GM12864 (cell line): Measurements from ENCODE around the gene CSTA.

Experiments used
- DNase-seq: peaks from one replicate; pipeline ENCODE4 v3.0.0-alpha.2; 2011; ENCODE audit warnings: low read depth
- H3K4me3 ChIP-seq: 2 replicates; pipeline ENCODE4 v1.5.1; 2011; ENCODE audit warnings: mild to moderate bottlenecking, low read depth, low read length, control low read depth
- CTCF ChIP-seq: IDR thresholded peaks from 2 replicates; pipeline ENCODE4 v1.5.1; 2011; ENCODE audit warnings: low read depth, mild to moderate bottlenecking, moderate library complexity, low read length, control low read depth, inconsistent platforms; ENCODE audit errors: missing control alignments

Gene CSTA

DNA sequence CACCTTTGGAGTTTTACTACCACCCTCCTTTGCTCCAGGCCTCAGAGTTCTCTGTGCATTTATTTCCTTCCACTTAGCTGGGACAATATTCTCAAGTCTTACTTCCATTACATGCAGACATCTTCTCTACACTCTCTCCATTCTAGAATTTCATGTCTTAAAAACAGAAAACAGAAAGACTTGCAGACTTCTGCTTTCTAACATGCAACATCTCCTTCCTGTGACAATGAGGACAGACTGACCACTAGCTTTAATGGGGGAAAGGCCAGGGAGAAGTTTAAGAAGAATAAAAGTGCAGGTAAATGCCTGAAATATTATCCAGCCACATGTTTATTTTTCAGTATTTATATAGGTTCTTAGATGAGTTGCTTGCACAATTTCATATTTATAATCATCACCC is 17.1 kb upstream of the CSTA start:
- no peak for DNase-seq
- no peak for TF ChIP-seq CTCF
- no peak overlapping the region for H3K4me3 ChIP-seq

DNA sequence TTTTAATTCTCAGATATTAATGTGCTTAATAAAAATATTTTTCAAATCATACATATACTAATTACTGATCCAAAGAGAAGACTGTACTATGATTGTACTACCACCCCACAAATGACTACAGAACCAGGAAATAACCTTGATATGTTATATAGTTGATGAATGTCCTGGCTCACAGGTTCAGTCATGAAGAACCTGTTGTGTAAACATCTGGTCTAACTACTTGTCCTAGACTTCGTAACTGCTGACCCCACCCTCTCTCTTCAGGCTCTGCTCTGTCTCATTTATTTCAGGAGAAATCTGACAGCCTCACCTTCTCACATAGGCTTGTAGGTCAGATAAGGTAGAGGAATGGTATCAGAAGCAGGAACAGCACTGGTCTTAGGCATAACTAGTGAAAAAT is 14.7 kb upstream of the CSTA start:
- no peak for DNase-seq
- no peak for TF ChIP-seq CTCF
- H3K4me3 ChIP-seq = no peak overlapping the region

DNA sequence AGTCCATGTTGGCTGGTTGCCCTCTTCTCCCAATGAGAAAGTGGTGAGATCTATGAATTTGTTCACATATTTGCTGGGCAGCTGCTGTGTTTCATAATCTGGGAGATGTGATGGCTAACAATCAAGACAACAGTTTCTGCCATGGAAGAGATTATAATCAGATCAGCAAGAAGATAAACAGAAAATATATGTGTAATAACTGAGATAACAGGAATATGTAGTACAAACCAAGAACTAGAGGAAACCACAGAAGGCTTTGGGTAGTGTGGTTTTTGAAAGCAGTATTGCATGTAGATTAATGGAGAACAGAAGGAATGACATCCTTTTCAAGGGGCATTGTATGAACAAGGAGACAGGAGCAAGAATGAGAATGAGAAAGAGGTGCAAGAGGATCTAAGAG is 12.2 kb upstream of the CSTA start:
- no peak for DNase-seq
- no peak for TF ChIP-seq CTCF
- no peak overlapping the region for H3K4me3 ChIP-seq

DNA sequence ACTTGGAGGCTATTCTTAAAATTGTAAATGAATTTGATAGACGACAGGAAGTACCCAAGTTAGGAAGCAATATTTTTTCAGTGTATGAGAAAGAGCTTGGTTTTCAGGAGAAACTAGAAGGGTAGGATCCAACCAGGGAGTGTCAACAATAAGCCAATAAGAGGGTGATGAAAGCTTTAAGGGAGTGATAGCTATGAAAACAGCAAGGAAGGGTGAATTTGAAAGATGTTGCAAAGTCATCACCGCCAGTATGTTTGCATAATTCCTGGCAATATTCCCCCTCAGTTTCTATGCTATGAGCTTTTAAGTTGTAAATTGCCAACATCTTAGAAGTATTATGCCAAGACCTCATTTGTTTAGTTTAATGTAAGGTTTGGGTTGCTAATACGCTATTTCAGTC is 11.8 kb upstream of the CSTA start:
- H3K4me3 ChIP-seq = no peak overlapping the region
- no peak for TF ChIP-seq CTCF
- DNase-seq = no peak

- TF ChIP-seq CTCF = no peak
- H3K4me3 ChIP-seq = no peak overlapping the region
- no peak for DNase-seq
Measured at GRCh38 chr3:122314228-122314876, 10.7 kb upstream of the CSTA start.

DNA sequence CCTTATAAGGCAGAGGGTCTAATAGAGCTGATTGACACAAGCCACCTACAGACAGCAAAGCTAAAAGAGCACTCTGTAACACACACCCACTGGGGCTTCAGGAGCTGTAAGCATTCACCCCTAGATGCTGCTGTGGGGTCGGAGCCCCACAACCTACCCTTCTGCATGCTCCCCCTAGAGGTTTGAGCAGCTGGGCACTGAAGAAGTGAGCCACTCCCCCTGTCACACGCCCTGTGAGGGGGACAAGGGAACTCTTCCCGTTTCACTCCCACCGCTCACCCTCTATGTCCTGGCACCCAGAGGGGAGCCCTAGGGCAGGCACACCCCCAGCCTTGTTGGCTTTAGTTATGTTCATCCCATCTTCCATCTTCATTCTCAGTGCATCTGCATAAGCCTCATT is 9.4 kb upstream of the CSTA start:
- H3K4me3 ChIP-seq = no peak overlapping the region
- DNase-seq = no peak

More for the DNA sequence above, 9.4 kb upstream of the CSTA start:
- peak; percentile 12 for TF ChIP-seq CTCF
